Activated T-helper 1 cell treated with anti-CD3 and anti-CD28 coated beads, Interleukin-12 subunit alpha, Interleukin-12 subunit beta, Interleukin-2, Interleukin-4 antibody, amounts not matched to agents 30 ng/mL and 10 ng/mL and 1 ng/mL, durations not matched to agents 14 hours and 24 hours and 36 hours (primary cell): ENCODE data around the gene FOXD4. TPM values are rescaled to one million over a fixed set of nuclear protein-coding genes. Genes with fewer than 3 reads are reported as not detected.
"Not testable (repeated sequence)": the region's sequence is repeated elsewhere in the genome, so short reads cannot be mapped to it uniquely, and the experiment has no call there.

Source experiments
- DNase-seq: peaks from one replicate; pipeline ENCODE4 v3.0.0; 2021; ENCODE audit warnings: low spot score
- H3K27ac Mint-ChIP-seq: one replicate; pipeline ENCODE4 v1.8.0; 2021; ENCODE audit warnings: mild to moderate bottlenecking, mixed read lengths
- H3K27me3 Mint-ChIP-seq: one replicate; pipeline ENCODE4 v1.8.0; 2022; ENCODE audit warnings: mild to moderate bottlenecking, moderate library complexity, mixed read lengths; ENCODE audit not compliant: insufficient read depth
- H3K36me3 Mint-ChIP-seq: one replicate; pipeline ENCODE4 v1.8.0; 2021; ENCODE audit warnings: low read depth, mixed read lengths
- H3K4me1 Mint-ChIP-seq: one replicate; pipeline ENCODE4 v1.8.0; 2021; ENCODE audit warnings: low read depth, mixed read lengths
- H3K4me3 Mint-ChIP-seq: one replicate; pipeline ENCODE4 v1.8.0; 2021; ENCODE audit warnings: mild to moderate bottlenecking, moderate library complexity, mixed read lengths
- H3K9me3 Mint-ChIP-seq: one replicate; pipeline ENCODE4 v1.8.0; 2021; ENCODE audit warnings: mixed read lengths
- intact Hi-C: fragments of 100-400 bp; cut with micrococcal nuclease; formaldehyde crosslinking; loops from one replicate; pipeline ENCODE4 v1.15.1; 2024
- total RNA-seq: library from RNA; stranded (reverse); gene quantifications from 2 replicates; pipeline ENCODE4 v1.2.3, GENCODE V29; 2022

Gene FOXD4
- total RNA-seq, 1 donor from 2014 or later = 0.13 TPM

DNA sequence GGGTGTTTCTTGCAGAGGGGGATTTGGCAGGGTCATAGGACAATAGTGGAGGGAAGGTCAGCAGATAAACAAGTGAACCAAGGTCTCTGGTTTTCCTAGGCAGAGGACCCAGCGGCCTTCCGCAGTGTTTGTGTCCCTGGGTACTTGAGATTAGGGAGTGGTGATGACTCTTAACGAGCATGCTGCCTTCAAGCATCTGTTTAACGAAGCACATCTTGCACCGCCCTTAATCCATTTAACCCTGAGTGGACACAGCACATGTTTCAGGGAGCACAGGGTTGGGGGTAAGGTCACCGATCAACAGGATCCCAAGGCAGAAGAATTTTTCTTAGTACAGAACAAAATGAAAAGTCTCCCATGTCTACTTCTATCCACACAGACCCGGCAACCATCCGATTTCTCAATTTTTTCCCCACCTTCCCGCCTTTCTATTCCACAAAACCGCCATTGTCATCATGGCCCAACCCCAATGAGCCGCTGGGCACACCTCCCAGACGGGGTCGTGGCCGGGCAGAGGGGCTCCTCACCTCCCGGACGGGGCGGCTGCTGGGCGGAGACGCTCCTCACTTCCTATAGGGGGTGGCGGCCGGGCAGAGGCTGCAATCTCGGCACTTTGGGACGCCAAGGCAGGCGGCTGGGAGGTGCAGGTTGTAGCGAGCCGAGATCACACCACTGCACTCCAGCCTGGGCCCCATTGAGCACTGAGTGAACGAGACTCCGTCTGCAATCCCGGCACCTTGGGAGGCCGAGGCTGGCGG, 35.1 kb downstream of the FOXD4 start:
- DNase-seq, H3K36me3 Mint-ChIP-seq, H3K4me3 Mint-ChIP-seq, intact Hi-C loops, H3K4me1 Mint-ChIP-seq, H3K9me3 Mint-ChIP-seq, H3K27ac Mint-ChIP-seq: not testable (repeated sequence)
- peaks cover 16% of the 10 kb centered on the region for H3K27me3 Mint-ChIP-seq

DNA sequence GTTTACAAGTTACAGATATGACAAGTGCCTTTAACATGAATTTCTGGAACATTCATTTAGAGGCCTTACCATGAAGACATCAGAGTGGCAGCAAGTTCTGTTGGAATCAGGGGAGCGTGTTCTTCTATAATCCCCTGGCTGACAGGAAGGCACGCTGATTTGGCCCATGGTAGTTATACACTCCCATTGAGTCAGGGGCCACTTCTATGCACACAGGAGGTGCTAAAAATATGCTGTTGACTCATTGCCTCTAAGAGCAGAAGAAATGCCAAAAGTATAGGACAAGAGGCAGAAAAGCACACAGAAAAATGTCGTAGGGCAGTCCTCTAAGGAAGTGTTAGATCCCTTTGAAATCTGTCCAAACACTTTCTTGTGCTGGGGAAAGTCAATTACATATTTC, 39.9 kb downstream of the FOXD4 start:
- H3K4me1 Mint-ChIP-seq, H3K9me3 Mint-ChIP-seq, intact Hi-C loops, H3K36me3 Mint-ChIP-seq, DNase-seq, H3K27ac Mint-ChIP-seq, H3K4me3 Mint-ChIP-seq: not testable (repeated sequence)
- H3K27me3 Mint-ChIP-seq = peaks cover 20% of the 10 kb centered on the region

DNA sequence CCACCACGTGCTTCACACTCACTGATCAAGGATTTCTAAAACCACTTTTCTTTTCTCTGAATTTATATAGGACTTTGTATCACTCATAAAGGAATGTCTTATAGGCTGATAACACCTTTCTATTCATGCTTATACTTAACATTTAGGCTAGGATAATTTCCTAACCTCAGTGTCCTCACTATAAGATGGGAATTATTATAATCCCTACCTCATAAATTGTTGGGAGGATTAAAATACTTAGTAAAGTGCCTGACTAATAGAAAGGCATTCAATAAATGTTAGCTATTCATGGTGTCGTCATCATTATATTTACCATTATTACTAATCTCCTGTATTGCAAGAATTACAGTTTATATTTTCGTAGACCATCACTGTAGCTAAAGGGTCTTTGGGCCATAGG, 41.8 kb downstream of the FOXD4 start:
- H3K9me3 Mint-ChIP-seq, intact Hi-C loops, H3K27ac Mint-ChIP-seq: not testable (repeated sequence)

DNA sequence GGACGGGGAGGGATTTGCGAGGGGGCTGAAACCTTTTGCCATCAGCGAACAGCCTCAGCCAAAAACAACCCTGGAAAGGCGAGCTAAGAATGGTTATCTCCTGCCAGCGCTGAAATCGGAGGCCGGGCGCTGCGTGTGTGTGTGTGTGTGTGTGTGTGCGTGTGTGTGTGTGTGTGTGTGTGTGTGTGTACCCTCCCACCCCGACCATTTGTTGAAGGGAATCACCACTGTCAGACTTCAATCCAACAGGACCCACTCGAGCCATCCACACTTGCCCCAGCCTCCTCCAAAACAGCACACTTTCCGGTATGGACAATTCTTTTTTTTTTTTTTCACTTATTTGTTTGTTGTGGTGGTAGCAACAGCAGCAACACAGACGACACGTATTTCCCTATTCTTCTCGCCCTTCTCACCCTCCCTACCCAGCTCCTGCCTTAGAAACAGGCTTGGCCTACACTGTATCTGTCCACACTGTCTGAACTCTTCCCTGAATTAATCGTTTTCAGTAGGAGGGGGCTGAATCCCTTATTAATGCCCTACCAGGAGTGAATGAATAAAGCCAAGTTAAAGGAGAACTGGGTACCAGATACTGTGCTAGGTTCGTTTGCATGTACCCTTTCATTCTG, 44.2 kb downstream of the FOXD4 start:
- intact Hi-C loops, DNase-seq, H3K9me3 Mint-ChIP-seq, H3K4me1 Mint-ChIP-seq, H3K36me3 Mint-ChIP-seq, H3K27ac Mint-ChIP-seq: not testable (repeated sequence)
- Mint-ChIP-seq H3K4me3 (peak overlapping the region; percentile 49), H3K27me3 (peaks cover 19% of the 10 kb centered on the region)

More for the DNA sequence above, 41.8 kb downstream of the FOXD4 start:
- H3K4me1 Mint-ChIP-seq, DNase-seq, H3K36me3 Mint-ChIP-seq, H3K4me3 Mint-ChIP-seq: not testable (repeated sequence)
- H3K27me3 Mint-ChIP-seq = peaks cover 20% of the 10 kb centered on the region

DNA sequence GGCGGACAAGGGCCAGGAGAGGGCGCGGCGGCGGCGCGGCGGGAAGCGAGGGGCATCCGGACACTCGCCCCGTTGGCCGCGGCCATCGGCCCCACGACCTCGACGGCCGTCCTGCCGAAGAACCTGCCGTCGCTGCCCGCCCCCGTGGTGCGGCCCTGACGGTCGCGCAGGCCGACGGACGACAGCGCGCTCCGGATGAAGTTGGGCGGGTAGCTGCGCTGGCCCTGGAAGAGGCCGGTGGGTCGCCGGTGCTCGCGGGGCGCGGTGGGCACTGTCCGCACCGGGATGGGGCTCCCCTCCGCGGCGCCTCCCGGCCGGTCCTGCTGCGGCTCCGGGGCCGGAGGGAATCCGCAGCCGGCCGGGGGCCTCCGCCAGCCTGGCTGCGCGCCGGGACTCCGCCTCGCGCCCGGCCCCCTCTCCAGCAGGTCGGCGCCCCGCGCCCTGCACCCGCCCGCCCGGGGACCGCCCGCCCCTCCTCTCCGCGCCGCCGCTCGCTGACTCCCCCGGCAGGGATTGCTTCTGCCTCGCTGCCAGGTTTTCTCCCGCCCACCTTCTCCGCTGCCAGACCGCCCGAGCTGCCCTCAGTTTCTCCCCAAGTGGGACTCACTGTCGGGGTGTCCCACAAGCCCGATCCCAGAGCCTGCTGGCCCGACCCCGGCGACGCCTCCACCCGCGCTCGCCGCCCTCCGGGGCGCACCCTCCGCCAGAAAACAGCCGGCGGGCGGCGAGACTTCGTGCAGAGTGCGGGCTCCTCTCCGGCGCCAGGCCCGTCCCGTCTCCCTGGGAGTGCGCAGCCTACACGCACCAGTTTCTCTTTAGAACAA, 44.9 kb downstream of the FOXD4 start:
- H3K4me1 Mint-ChIP-seq, DNase-seq, H3K36me3 Mint-ChIP-seq, intact Hi-C loops, H3K27ac Mint-ChIP-seq, H3K9me3 Mint-ChIP-seq: not testable (repeated sequence)
- peak overlapping the region; percentile 11 for H3K4me3 Mint-ChIP-seq
- peaks cover 19% of the 10 kb centered on the region for H3K27me3 Mint-ChIP-seq

Other genes starting within 250 kb of the FOXD4 start
- 18.5 and 20.8 TPM in 2 replicates for gene WASHC1, start 89.0 kb downstream of the FOXD4 start, total RNA-seq
- gene ZNG1A, start 60.6 kb upstream of the FOXD4 start, total RNA-seq = 26.8 and 30.4 TPM in 2 replicates
- 120 and 122 TPM in 2 replicates for gene DOCK8, start 96.4 kb upstream of the FOXD4 start, total RNA-seq